Stimulated activated memory B cell treated with anti-CD40 and anti-IgM and Interleukin-4, amounts not matched to agents 10 μg/mL and 1 μg/mL and 100 μg/mL, for 72 hours (primary cell): ENCODE data around the gene AQP12A.

Experiments
- ATAC-seq: fragments of 150-1000 bp; cut with Tn5 transposase; 2 replicates; pipeline ENCODE4 v1.10.0; 2021
- H3K27ac Mint-ChIP-seq: one replicate; pipeline ENCODE4 v1.8.0; 2022; ENCODE audit warnings: mild to moderate bottlenecking, mixed read lengths
- H3K27me3 Mint-ChIP-seq: one replicate; pipeline ENCODE4 v1.8.0; 2022; ENCODE audit warnings: mixed read lengths
- H3K36me3 Mint-ChIP-seq: one replicate; pipeline ENCODE4 v1.8.0; 2022; ENCODE audit warnings: mixed read lengths
- H3K4me1 Mint-ChIP-seq: one replicate; pipeline ENCODE4 v1.8.0; 2022; ENCODE audit warnings: mixed read lengths
- H3K4me3 Mint-ChIP-seq: one replicate; pipeline ENCODE4 v1.8.0; 2022; ENCODE audit warnings: mild to moderate bottlenecking, moderate library complexity, mixed read lengths
- H3K9me3 Mint-ChIP-seq: one replicate; pipeline ENCODE4 v1.8.0; 2022; ENCODE audit warnings: mixed read lengths

Gene AQP12A

GRCh38 chr2:240705204-240705791 is 13.6 kb downstream of the AQP12A start:
- Mint-ChIP-seq H3K27ac (no peak overlapping the region), H3K4me1 (peaks cover 8% of the 10 kb centered on the region), H3K4me3 (no peak overlapping the region), H3K9me3 (no peaks in the 10 kb centered on the region), H3K36me3 (no peaks in the 10 kb centered on the region), H3K27me3 (peaks cover 59% of the 10 kb centered on the region)
- ATAC-seq: no peak

DNA sequence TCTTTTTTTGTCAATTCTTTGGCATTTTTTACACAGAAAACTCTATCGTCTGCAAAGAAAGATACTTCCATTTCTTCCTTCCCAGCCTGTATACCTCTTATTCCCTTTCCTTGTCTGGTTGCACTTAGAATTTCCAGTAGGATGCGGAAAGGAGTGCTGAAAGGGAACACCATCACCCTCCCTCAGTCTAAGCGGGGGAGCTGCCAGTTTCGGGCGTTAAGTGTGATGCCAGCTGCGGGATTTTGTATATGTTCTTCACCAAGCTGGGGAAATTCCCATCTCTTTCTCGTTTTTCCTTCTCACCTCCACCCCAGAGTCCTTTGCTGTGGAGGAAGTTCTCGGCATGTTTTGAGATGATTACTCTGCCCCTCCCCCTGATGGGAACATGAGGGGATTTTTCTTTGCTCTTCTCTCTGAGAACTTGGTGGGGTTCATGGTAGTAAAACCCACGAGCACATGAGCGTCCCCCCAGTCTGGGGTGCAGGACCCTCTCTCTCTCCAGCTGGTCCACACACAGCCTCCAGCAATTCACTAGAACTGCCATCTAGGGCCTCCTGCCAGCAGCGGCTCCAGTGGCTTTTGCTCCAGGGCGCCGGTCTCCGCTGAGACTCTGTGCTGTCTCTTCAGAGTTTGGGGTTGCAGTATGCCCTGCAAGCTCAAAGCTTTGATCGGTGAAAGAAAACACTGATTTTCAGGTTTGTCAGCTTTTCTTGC is 15.5 kb downstream of the AQP12A start:
- ATAC-seq: no peak
- Mint-ChIP-seq H3K27ac (no peak overlapping the region), H3K27me3 (peaks cover 74% of the 10 kb centered on the region), H3K36me3 (no peaks in the 10 kb centered on the region), H3K9me3 (no peaks in the 10 kb centered on the region), H3K4me3 (no peak overlapping the region), H3K4me1 (peaks cover 8% of the 10 kb centered on the region)

GRCh38 chr2:240707821-240708220 is 16.2 kb downstream of the AQP12A start:
- H3K36me3 Mint-ChIP-seq: no peaks in the 10 kb centered on the region
- H3K27me3 Mint-ChIP-seq: peaks cover 68% of the 10 kb centered on the region
- H3K27ac Mint-ChIP-seq: no peak overlapping the region
- ATAC-seq: no peak
- no peaks in the 10 kb centered on the region for H3K9me3 Mint-ChIP-seq
- no peak overlapping the region for H3K4me3 Mint-ChIP-seq
- peaks cover 8% of the 10 kb centered on the region for H3K4me1 Mint-ChIP-seq

- Mint-ChIP-seq H3K27me3 (peaks cover 61% of the 10 kb centered on the region), H3K36me3 (no peaks in the 10 kb centered on the region), H3K4me1 (peaks cover 8% of the 10 kb centered on the region), H3K27ac (no peak overlapping the region), H3K9me3 (no peaks in the 10 kb centered on the region), H3K4me3 (no peak overlapping the region)
- ATAC-seq: no peak
Observed at GRCh38 chr2:240708457-240708856, 16.8 kb downstream of the AQP12A start.

DNA sequence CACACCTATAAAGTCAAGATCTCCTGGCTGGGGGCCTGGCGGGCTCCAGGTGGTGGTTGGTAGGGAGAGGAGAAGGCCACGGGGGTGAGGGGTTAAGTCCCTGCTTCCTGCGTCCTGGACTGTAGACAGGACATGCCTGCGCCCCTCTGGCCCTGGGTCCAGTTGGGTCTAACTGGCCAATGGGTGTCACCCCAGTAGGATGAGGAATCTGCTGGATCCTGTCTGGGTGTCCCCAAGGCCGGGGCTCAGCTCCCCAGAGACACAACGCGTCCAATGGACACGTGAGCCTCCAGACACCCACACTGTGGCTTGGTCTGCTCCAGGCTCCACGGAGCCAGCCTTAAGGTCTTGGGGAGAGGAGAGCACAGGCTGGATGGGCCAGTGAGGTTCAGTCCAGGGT is 19.6 kb downstream of the AQP12A start:
- H3K4me3 Mint-ChIP-seq: no peak overlapping the region
- H3K4me1 Mint-ChIP-seq: no peaks in the 10 kb centered on the region
- no peaks in the 10 kb centered on the region for H3K36me3 Mint-ChIP-seq
- H3K27ac Mint-ChIP-seq: no peak overlapping the region
- no peaks in the 10 kb centered on the region for H3K9me3 Mint-ChIP-seq
- H3K27me3 Mint-ChIP-seq: peaks cover 47% of the 10 kb centered on the region
- no peak for ATAC-seq

- Mint-ChIP-seq H3K9me3 (no peaks in the 10 kb centered on the region), H3K4me1 (no peaks in the 10 kb centered on the region), H3K4me3 (no peak overlapping the region), H3K36me3 (no peaks in the 10 kb centered on the region), H3K27me3 (peaks cover 48% of the 10 kb centered on the region), H3K27ac (no peak overlapping the region)
- ATAC-seq: no peak
Observed at GRCh38 chr2:240711701-240712100, 20.0 kb downstream of the AQP12A start.

DNA sequence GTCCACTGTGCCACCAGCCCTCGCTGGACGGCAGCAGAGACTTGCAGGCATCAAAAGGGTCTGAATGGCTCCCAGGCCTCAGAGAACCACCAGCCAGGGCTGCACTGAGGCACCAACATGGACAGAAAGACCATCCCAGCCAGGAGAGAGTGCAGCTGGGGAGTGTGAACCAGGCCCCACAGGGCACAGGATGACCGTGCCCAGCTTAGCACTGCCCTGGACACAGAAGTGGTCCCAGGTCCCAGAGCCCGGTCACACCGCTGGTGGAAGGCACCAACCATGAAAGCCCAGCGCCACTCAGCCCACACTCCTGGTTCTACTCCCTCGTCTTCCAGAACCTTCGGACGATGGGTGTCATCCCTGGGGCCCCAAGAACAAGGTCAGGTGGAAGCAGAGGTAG is 20.5 kb downstream of the AQP12A start:
- no peak for ATAC-seq
- H3K36me3 Mint-ChIP-seq: no peaks in the 10 kb centered on the region
- H3K4me1 Mint-ChIP-seq: no peaks in the 10 kb centered on the region
- peaks cover 49% of the 10 kb centered on the region for H3K27me3 Mint-ChIP-seq
- H3K9me3 Mint-ChIP-seq: no peaks in the 10 kb centered on the region
- H3K4me3 Mint-ChIP-seq: no peak overlapping the region
- H3K27ac Mint-ChIP-seq: no peak overlapping the region

DNA sequence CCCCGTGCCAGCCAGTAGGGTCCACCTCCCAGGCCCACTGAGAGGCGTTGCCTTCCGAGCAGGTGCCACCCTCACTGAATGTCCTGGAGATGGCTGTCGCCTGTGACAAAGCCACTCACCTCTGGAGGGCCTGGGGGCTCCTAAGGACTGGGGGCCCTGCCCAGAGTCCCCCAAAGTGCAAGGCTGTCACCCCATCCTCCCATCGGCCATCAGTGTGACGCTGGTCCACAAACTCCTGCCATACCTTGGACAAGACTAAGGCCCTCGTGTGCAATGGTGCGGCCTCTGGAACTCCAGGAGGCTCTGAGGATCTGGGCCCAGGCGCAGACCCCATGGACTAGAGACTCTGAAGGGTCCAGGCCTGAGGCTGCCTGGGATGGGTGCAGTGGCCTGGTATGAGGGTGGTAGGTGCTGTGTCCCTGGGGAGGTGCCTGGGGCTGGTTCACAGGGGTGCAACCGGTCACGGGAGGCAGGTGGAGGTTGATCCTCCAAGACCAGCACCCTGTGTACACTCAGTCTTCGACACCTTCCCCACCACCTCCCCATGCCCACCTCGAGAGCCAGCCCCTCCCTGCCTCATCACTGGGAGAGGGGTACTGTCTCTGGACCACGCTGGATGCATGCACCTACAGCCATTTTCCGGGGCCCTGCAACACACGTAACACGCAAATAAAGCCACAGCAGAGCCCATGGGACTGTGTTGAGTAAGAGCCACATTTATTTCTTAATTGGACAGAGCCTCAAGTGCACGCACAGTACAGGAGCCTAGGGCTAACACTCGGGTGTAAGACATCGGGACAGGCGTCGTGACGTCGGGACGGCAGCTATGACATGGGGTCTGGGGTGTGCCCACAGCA is 21.6 kb downstream of the AQP12A start:
- Mint-ChIP-seq H3K4me1 (no peaks in the 10 kb centered on the region), H3K4me3 (no peak overlapping the region), H3K27ac (no peak overlapping the region), H3K9me3 (no peaks in the 10 kb centered on the region), H3K36me3 (no peaks in the 10 kb centered on the region), H3K27me3 (peaks cover 37% of the 10 kb centered on the region)
- ATAC-seq: no peak

DNA sequence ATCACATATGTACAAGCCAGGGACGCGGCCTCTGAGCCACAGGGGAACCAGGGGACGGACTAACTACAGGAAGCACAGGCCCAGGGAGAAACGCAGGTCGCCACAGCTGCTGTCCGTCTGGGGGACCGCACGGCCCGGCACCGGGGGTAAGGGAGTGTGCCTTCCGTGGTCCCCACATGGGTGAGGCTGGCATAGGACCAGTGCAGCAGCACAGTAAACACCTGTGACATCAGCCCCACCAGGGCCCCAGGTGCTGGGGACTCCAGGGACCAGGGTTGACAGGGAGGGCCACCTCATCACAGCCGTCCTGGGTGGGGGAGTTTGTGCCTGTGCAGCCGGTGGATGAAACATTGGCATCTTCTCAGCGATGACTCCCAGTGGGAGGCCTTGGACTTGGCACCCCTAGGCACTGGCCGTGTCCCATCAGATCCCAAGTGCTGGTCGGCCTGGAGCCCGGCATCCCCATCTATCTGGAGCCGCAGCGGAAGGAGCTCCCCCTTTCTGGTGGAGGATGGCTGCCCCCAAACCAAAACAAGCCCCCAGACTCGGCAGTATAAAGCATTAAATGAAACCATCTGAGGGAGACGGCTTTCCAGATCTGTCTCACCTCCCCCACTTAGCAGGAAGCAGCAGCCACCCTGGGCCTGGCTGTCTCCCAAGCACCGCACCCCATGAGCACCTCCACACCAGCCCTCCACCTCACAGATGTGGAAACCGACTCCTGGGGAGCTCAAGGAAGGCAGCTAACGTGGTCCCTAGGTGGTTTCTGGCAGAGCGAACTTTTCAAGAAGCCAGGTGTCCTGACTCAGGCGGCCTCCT is 22.5 kb downstream of the AQP12A start:
- H3K4me1 Mint-ChIP-seq: no peaks in the 10 kb centered on the region
- ATAC-seq: no peak
- no peak overlapping the region for H3K4me3 Mint-ChIP-seq
- H3K36me3 Mint-ChIP-seq: no peaks in the 10 kb centered on the region
- H3K9me3 Mint-ChIP-seq: no peaks in the 10 kb centered on the region
- no peak overlapping the region for H3K27ac Mint-ChIP-seq
- peaks cover 33% of the 10 kb centered on the region for H3K27me3 Mint-ChIP-seq

DNA sequence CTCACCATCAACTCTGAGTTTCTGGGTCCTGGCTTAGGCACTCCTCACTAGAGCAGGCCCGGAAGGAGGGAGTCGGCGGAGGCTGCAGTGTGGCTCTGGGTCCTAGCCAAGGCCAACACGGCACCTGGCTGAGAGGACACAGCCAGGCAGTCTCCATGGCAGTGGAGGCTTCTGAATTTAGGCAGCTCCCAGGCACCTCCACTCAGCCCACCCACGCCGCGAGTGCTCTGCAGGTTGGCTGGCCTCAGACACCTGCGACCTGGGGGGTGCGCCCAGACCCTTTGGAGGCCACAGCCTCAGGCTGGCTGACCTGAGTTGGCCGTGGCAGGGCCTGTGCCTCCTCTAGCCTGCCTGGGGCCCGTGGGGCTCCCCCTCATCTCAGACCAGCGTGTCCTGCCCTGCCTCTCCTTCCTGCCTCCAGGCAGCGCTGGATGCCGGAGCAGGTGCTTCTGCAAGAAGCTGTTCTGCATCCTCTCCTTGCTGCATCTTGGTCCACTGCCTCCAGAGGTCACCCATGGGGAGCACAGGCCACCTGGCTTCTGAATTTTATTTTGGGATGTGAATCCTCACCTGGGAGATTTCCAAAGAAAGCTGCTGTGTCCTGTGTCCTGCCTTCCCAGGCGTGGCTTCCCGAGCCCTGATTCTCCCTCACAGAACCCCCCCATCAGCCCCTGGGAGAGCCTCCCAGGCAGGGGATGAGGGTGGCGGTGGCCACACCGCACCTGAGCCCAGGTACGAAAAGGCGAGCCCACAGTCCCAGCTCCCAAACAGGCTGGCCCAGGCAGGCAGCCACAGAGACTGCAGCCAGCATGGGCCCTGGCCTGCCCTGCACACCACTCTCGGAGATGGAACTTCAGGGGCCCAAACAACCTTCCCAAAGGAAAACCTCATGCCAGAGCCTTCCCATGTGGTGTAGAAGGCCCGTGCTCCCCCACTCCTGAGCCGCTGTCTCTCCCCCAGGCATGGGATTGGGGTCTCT is 23.4 kb downstream of the AQP12A start:
- H3K4me3 Mint-ChIP-seq: no peak overlapping the region
- H3K9me3 Mint-ChIP-seq: no peaks in the 10 kb centered on the region
- H3K27ac Mint-ChIP-seq: no peak overlapping the region
- H3K27me3 Mint-ChIP-seq: peaks cover 33% of the 10 kb centered on the region
- no peaks in the 10 kb centered on the region for H3K36me3 Mint-ChIP-seq
- no peak for ATAC-seq
- H3K4me1 Mint-ChIP-seq: no peaks in the 10 kb centered on the region

DNA sequence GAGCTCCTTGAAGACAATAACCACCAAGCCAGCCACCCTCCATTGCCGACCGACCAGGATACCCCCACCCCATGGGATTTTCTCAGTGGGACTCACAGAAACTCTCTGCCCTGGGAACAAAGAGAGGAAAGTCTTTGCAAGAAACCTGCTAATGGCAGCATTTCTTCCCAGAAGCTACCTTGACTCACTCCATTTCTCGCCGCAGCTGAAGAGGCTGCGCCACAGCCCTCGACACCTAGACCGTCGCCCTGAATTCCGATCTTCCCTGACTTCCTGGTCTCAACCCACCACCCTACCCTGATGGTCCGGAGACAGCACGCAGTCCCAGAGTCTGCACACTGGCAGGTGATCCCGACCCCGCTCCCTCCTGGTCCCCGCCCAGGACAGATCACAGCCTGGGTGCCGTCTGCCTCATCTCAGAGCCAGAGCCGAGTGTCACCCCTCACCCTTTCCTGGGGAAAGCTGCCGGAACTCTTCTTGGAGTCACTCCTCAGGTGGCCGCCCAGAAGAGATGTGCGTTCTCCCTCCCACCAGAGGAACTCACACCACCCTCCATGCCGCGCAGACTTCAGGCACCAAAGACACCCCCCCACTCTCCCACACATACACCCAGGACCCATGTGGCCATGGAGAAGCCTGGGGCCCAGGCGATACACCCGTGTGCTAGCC is 24.6 kb downstream of the AQP12A start:
- Mint-ChIP-seq H3K27ac (no peak overlapping the region), H3K9me3 (no peaks in the 10 kb centered on the region), H3K4me1 (no peaks in the 10 kb centered on the region), H3K4me3 (no peak overlapping the region), H3K27me3 (peaks cover 24% of the 10 kb centered on the region), H3K36me3 (no peaks in the 10 kb centered on the region)
- ATAC-seq: no peak

- H3K9me3 Mint-ChIP-seq: no peaks in the 10 kb centered on the region
- no peak for ATAC-seq
- no peaks in the 10 kb centered on the region for H3K4me1 Mint-ChIP-seq
- no peak overlapping the region for H3K27ac Mint-ChIP-seq
- no peak overlapping the region for H3K4me3 Mint-ChIP-seq
- peaks cover 17% of the 10 kb centered on the region for H3K27me3 Mint-ChIP-seq
- no peaks in the 10 kb centered on the region for H3K36me3 Mint-ChIP-seq
Observed at GRCh38 chr2:240717181-240717641, 25.5 kb downstream of the AQP12A start.

- Mint-ChIP-seq H3K36me3 (no peaks in the 10 kb centered on the region), H3K4me1 (no peaks in the 10 kb centered on the region)
Observed at GRCh38 chr2:240717681-240718581, 26.3 kb downstream of the AQP12A start.

More at GRCh38 chr2:240717681-240718581, 26.3 kb downstream of the AQP12A start:
- Mint-ChIP-seq H3K4me3 (no peak overlapping the region), H3K27me3 (peaks cover 22% of the 10 kb centered on the region), H3K9me3 (no peaks in the 10 kb centered on the region), H3K27ac (no peak overlapping the region)
- ATAC-seq: no peak
